GM12891 (cell line): ENCODE measurements around the gene ZFYVE19.

Experiments
- POLR2A ChIP-seq: IDR thresholded peaks from 2 replicates; pipeline ENCODE4 v1.6.1; 2011; ENCODE audit warnings: low read depth, low read length, control low read depth
- POLR2AphosphoS5 ChIP-seq: IDR thresholded peaks from 2 replicates; pipeline ENCODE4 v1.6.1; 2011; ENCODE audit warnings: low read depth, low read length, control low read depth
- SPI1 ChIP-seq: IDR thresholded peaks from 2 replicates; pipeline ENCODE4 v1.6.1; 2011; ENCODE audit warnings: low read depth, low read length, control low read depth
- TAF1 ChIP-seq: IDR thresholded peaks from 2 replicates; pipeline ENCODE4 v1.6.1; 2011; ENCODE audit warnings: low read depth, low read length, control low read depth

GRCh38 chr15:40843885-40844695 lies 37.2 kb downstream of the ZFYVE19 start, which contains the start of gene SPINT1:
- TF ChIP-seq SPI1 (peak; percentile 63), POLR2A (no peak), POLR2AphosphoS5 (no peak), TAF1 (no peak)
